Astrocyte (in vitro differentiated cells and primary cell): ENCODE measurements around the gene MKKS. TPM values are rescaled to one million over a fixed set of nuclear protein-coding genes. Genes with fewer than 3 reads are reported as not detected.

Experiments
- DNase-seq: peaks from one replicate; pipeline ENCODE4 v3.0.0-alpha.2; 2010; ENCODE audit warnings: low read depth
- FAIRE-seq: peaks from 2 replicates; lab custom pipeline; 2011; peaks lifted over from hg19 to GRCh38; lab: Jason Lieb, UNC
- H2AFZ ChIP-seq: 2 replicates; pipeline ENCODE4 v1.6.0; 2012; ENCODE audit warnings: low read depth, low read length, inconsistent platforms
- H3K27ac ChIP-seq: 2 replicates; pipeline ENCODE4 v1.5.1; 2011; ENCODE audit warnings: low read depth, low read length, inconsistent platforms
- H3K27me3 ChIP-seq: 2 replicates; pipeline ENCODE4 v1.6.0; 2011; ENCODE audit warnings: low read length, inconsistent platforms; ENCODE audit not compliant: insufficient read depth
- H3K36me3 ChIP-seq: 2 replicates; pipeline ENCODE4 v1.5.1; 2011; ENCODE audit warnings: low read length, inconsistent platforms; ENCODE audit not compliant: insufficient read depth
- H3K4me1 ChIP-seq: 2 replicates; pipeline ENCODE4 v1.5.1; 2011; ENCODE audit warnings: low read length, inconsistent platforms; ENCODE audit not compliant: insufficient read depth
- H3K4me2 ChIP-seq: 2 replicates; pipeline ENCODE4 v1.6.0; 2012; ENCODE audit warnings: low read length, inconsistent platforms
- H3K4me3 ChIP-seq: 2 replicates; pipeline ENCODE4 v1.5.1; 2011; ENCODE audit warnings: low read depth, mild to moderate bottlenecking, low read length, inconsistent platforms; ENCODE audit not compliant: insufficient read depth
- H3K79me2 ChIP-seq: 2 replicates; pipeline ENCODE4 v1.6.0; 2012; ENCODE audit warnings: mild to moderate bottlenecking, low read length, inconsistent platforms; ENCODE audit not compliant: insufficient read depth
- H3K9ac ChIP-seq: 2 replicates; pipeline ENCODE4 v1.6.0; 2012; ENCODE audit warnings: mild to moderate bottlenecking, low read length, inconsistent platforms
- H3K9me3 ChIP-seq: 2 replicates; pipeline ENCODE4 v1.5.1; 2012; ENCODE audit warnings: low read depth, mild to moderate bottlenecking, low read length, inconsistent platforms; ENCODE audit not compliant: insufficient read depth
- H4K20me1 ChIP-seq: 2 replicates; pipeline ENCODE4 v1.6.0; 2012; ENCODE audit warnings: low read length, inconsistent platforms; ENCODE audit not compliant: insufficient read depth
- H3K27ac Mint-ChIP-seq: one replicate; pipeline ENCODE4 v1.8.0; 2021; ENCODE audit warnings: mild to moderate bottlenecking, mixed read lengths; ENCODE audit not compliant: unreplicated experiment
- H3K27me3 Mint-ChIP-seq: one replicate; pipeline ENCODE4 v1.8.0; 2021; ENCODE audit warnings: low read depth, mixed read lengths; ENCODE audit not compliant: unreplicated experiment
- H3K36me3 Mint-ChIP-seq: one replicate; pipeline ENCODE4 v1.8.0; 2021; ENCODE audit warnings: low read depth, mixed read lengths; ENCODE audit not compliant: unreplicated experiment
- H3K4me1 Mint-ChIP-seq: one replicate; pipeline ENCODE4 v1.8.0; 2021; ENCODE audit warnings: low read depth, mixed read lengths; ENCODE audit not compliant: unreplicated experiment
- H3K4me3 Mint-ChIP-seq: one replicate; pipeline ENCODE4 v1.8.0; 2021; ENCODE audit warnings: mild to moderate bottlenecking, moderate library complexity, mixed read lengths; ENCODE audit not compliant: unreplicated experiment
- H3K9me3 Mint-ChIP-seq: one replicate; pipeline ENCODE4 v1.8.0; 2021; ENCODE audit warnings: mild to moderate bottlenecking, mixed read lengths; ENCODE audit not compliant: unreplicated experiment
- EZH2 ChIP-seq: IDR thresholded peaks from 2 replicates; pipeline ENCODE4 v1.6.1; 2012; ENCODE audit warnings: mild to moderate bottlenecking, low read length, inconsistent platforms; ENCODE audit not compliant: insufficient read depth
- total RNA-seq: library from RNA; stranded (reverse); gene quantifications from 2 replicates; pipeline ENCODE4 v1.2.1, GENCODE V29; 2021
- TF ChIP-seq, protein P1 (sequence below): IDR thresholded peaks from 2 replicates; pipeline ENCODE4 v1.5.1; 2011; ENCODE audit warnings: low read depth, mild to moderate bottlenecking, inconsistent platforms, low read length, moderate library complexity; ENCODE audit not compliant: insufficient read depth

MKKS gene
- total RNA-seq, 1 donor from 2014 or later: 13.4 TPM

DNA sequence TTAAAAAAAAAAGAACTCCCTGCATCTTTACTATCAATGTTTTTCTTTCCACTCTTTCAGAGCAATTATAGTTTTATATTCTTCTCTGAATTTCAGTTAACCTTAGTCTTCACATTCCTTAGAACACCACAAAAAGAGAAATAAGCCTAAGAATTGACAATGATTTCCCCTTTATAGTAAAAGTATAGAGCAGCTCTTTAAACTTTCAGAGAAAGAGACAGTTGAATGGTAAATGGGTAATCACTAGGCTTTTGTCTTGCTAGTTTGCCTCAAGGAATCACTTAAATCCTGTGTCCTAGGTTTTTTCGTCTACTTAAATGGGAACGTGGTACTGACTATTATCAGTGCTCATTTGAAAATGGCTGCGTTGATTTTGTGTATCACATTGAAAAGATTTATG, 32.8 kb upstream of the MKKS start:
- DNase-seq: no peak
- TF ChIP-seq, protein P1, sequence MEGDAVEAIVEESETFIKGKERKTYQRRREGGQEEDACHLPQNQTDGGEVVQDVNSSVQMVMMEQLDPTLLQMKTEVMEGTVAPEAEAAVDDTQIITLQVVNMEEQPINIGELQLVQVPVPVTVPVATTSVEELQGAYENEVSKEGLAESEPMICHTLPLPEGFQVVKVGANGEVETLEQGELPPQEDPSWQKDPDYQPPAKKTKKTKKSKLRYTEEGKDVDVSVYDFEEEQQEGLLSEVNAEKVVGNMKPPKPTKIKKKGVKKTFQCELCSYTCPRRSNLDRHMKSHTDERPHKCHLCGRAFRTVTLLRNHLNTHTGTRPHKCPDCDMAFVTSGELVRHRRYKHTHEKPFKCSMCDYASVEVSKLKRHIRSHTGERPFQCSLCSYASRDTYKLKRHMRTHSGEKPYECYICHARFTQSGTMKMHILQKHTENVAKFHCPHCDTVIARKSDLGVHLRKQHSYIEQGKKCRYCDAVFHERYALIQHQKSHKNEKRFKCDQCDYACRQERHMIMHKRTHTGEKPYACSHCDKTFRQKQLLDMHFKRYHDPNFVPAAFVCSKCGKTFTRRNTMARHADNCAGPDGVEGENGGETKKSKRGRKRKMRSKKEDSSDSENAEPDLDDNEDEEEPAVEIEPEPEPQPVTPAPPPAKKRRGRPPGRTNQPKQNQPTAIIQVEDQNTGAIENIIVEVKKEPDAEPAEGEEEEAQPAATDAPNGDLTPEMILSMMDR: no peak
- TF ChIP-seq EZH2: no peak
- Histone ChIP-seq H3K79me2 (no peaks in the 10 kb centered on the region), H3K27me3 (no peaks in the 10 kb centered on the region), H3K9ac (no peak overlapping the region), H2AFZ (no peak overlapping the region), H3K36me3 (no peaks in the 10 kb centered on the region), H3K4me3 (no peak overlapping the region), H3K4me2 (no peak overlapping the region), H4K20me1 (no peaks in the 10 kb centered on the region), H3K27ac (no peak overlapping the region), H3K4me1 (peaks cover 8% of the 10 kb centered on the region), H3K9me3 (no peaks in the 10 kb centered on the region)
- no peaks in the 10 kb centered on the region for H3K27me3 Mint-ChIP-seq
- FAIRE-seq: no peak
- peak overlapping the region; percentile 96 for H3K27ac Mint-ChIP-seq
- peak overlapping the region; percentile 62 for H3K4me3 Mint-ChIP-seq
- H3K4me1 Mint-ChIP-seq: peaks cover 45% of the 10 kb centered on the region
- H3K36me3 Mint-ChIP-seq: peaks cover 2% of the 10 kb centered on the region
- peaks cover 3% of the 10 kb centered on the region for H3K9me3 Mint-ChIP-seq

DNA sequence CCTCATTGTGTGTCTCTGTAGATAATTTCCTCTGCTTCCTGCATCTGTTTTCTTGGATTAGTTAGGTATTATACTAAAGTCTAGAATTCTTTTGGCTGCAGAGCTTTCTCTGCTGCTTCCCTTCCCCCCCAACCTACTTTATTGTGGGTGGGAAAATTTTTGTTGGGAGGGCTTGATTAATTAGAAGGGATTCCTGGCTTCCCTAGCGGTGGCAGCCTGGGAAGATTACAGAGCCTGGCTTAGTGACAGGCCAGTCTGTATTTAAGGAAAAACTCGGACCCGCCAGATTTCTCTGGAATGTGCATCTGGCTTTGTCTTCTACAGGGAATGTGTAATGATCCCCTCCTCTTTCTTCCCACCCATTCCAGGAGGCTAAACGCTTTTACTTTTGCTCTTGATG, 32.3 kb upstream of the MKKS start:
- Histone ChIP-seq H2AFZ (no peak overlapping the region), H4K20me1 (no peaks in the 10 kb centered on the region), H3K4me1 (peaks cover 8% of the 10 kb centered on the region), H3K9ac (no peak overlapping the region), H3K4me2 (peak overlapping the region; percentile 30), H3K27me3 (no peaks in the 10 kb centered on the region), H3K27ac (no peak overlapping the region), H3K9me3 (no peaks in the 10 kb centered on the region), H3K79me2 (no peaks in the 10 kb centered on the region), H3K4me3 (no peak overlapping the region), H3K36me3 (no peaks in the 10 kb centered on the region)
- Mint-ChIP-seq H3K36me3 (peaks cover 2% of the 10 kb centered on the region), H3K9me3 (peaks cover 3% of the 10 kb centered on the region), H3K4me1 (peaks cover 45% of the 10 kb centered on the region), H3K27me3 (no peaks in the 10 kb centered on the region), H3K27ac (peak overlapping the region; percentile 96), H3K4me3 (peak overlapping the region; percentile 62)
- TF ChIP-seq, protein P1: no peak
- TF ChIP-seq EZH2: no peak
- DNase-seq (peak; percentile 75), FAIRE-seq (no peak)

DNA sequence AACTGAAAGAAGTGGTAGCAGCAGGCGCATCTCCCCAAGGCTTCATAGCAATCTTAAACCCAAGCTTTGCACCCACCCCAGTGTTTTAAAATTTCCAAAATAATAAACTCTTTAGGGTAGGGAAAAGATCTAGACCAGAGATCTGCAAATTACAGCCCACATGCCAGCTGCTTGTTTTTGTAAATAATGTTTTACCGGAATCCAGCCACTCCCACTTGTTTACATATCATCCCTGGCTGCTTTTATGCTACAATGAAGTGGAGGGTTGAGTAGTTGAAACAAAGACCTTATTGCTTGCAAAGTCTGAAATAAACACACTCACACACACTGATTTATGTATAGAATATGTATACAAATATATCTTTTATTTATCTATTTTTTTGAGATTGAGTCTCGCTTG, 31.1 kb upstream of the MKKS start:
- H3K36me3 Mint-ChIP-seq: peaks cover 4% of the 10 kb centered on the region
- H3K27ac Mint-ChIP-seq: no peak overlapping the region

More for the DNA sequence above, 31.1 kb upstream of the MKKS start:
- Histone ChIP-seq H3K9me3 (no peaks in the 10 kb centered on the region), H4K20me1 (no peaks in the 10 kb centered on the region), H3K27me3 (no peaks in the 10 kb centered on the region), H3K4me3 (no peak overlapping the region), H3K79me2 (no peaks in the 10 kb centered on the region), H3K9ac (no peak overlapping the region), H3K27ac (no peak overlapping the region), H3K36me3 (no peaks in the 10 kb centered on the region), H3K4me2 (no peak overlapping the region), H3K4me1 (peaks cover 8% of the 10 kb centered on the region), H2AFZ (no peak overlapping the region)
- Mint-ChIP-seq H3K9me3 (peaks cover 3% of the 10 kb centered on the region), H3K27me3 (no peaks in the 10 kb centered on the region), H3K4me1 (peaks cover 44% of the 10 kb centered on the region), H3K4me3 (no peak overlapping the region)
- DNase-seq (no peak), FAIRE-seq (no peak)
- TF ChIP-seq EZH2: no peak
- TF ChIP-seq, protein P1: no peak
